NOMO-1 treated with dmso at 0.1 percent for 144 hours (cell line): ENCODE data around the gene LMBR1.

Experiments
- DNase-seq: peaks from one replicate; lab custom pipeline; 2025; ENCODE audit not compliant: unreplicated experiment; lab: John Stamatoyannopoulos, UW

LMBR1 gene

GRCh38 chr7:156634117-156634516 is 258.9 kb downstream of the LMBR1 start:
- no peak for DNase-seq

GRCh38 chr7:156629873-156630272 is 263.1 kb downstream of the LMBR1 start:
- DNase-seq, result no peak

GRCh38 chr7:156628562-156628961 is 264.4 kb downstream of the LMBR1 start:
- no peak for DNase-seq
